KBM-7 (cell line): Measurements from ENCODE around the gene RRBP1.

Experiments used
- DNase-seq: peaks from one replicate; pipeline ENCODE4 v3.0.0-alpha.2; 2015
- in situ Hi-C: fragments of 300-500 bp; cut with MboI; formaldehyde crosslinking; loops from 2 replicates; pipeline ENCODE4 v1.14.3; 2020; ENCODE audit warnings: low sequenced_read_pairs, low pct_unique_long_range_greater_than_20kb, mixed read lengths

RRBP1 gene

GRCh38 chr20:17653835-17654648 is 28.0 kb downstream of the RRBP1 start:
- in situ Hi-C loops = no loop called here
- no peak for DNase-seq

DNA sequence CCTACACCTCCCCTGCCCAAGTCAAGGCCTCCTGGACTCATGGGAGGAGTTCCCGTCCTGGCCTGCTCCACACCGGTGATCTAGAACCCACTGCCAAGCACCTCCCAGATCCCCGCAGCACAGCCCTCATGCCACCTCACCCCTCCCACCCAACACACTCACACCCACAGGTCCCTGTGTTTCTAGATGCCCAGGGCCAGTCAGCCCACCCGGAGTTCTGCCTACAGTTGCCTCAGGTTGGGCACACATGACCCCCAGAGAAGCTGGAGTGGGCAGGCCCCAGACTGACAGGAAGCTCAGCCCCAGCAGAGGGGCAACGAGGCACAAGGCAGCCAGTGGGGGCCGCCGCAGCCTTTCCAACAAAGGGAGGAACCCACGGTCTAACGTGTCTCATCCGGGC is 29.6 kb downstream of the RRBP1 start:
- in situ Hi-C loops = no loop called here

DNA sequence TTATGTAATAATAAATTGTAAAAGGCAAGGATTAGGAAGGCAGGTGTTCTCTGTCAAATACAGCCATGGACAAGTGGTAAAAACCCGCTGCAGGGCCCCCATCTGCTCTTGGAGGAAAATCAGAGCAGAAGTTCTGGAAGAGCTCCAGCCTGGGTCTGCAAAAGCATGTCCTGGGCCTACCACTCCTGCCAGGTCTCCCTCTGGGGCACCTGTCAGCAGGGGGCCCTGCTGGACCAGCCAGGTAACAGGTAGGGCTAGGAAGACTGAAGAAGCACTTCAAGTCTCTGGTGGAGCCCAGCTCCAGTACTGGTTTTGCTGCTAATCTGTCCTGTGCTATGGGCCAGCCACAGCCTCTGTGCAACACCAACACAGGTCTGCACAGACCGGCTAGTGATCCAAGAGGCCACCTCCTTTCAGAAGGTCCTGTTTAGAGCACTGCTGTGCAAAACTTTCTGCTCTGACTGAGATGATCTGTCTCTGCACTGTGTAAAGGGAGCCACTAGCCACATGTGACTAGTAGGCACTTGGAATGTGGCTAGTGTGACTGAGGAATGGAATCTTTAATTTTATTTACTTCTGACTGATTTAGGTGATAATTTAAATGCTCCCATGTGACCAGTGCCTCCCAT is 30.2 kb downstream of the RRBP1 start:
- DNase-seq = no peak
- in situ Hi-C loops = no loop called here

More for the DNA sequence above, 29.6 kb downstream of the RRBP1 start:
- DNase-seq = no peak

GRCh38 chr20:17651129-17651759 is 30.8 kb downstream of the RRBP1 start:
- in situ Hi-C loops = no loop called here

DNA sequence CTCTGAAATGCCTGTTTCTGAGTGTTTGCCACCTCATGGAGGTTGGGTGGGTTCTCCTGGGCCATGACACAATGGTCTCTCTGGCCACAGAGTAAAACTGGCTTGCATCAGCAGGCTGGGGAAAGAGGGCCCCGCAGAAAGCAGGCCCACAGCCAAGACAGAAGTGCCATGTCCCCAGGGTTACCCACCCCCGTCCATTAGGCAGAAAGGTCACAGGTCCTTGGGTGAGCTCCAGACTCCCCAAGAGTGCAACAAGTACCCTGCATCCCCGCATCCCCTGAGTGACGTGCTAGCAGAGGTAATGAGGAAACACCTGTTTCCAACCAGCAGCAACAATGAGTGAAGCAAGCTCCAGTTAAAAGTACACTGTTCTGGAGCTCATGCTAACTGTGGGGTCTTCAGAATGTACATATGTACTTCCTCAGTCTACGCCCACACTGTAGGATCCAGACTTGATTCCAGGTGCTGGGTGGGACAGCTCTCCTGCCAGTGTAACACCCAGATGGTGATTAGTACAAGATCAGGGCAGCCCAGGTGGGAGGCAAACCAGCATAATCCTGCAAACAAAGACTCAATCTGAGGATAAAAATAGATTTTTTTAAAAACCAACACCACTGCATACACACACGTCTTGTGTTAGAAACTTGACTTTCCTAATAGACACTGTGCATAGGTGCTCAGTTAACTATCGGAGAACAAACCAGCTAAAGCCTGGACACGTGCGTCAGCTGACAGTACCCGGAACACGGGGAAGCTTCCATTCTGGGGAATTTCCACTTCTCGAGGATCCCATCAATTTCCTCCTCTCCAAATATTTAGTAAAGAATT is 31.5 kb downstream of the RRBP1 start:
- in situ Hi-C loops = no loop called here

More at GRCh38 chr20:17651129-17651759, 30.8 kb downstream of the RRBP1 start:
- DNase-seq = no peak

GRCh38 chr20:17648791-17649730 is 33.0 kb downstream of the RRBP1 start:
- DNase-seq = no peak
- in situ Hi-C loops = no loop called here

More for the DNA sequence above, 31.5 kb downstream of the RRBP1 start:
- no peak for DNase-seq

DNA sequence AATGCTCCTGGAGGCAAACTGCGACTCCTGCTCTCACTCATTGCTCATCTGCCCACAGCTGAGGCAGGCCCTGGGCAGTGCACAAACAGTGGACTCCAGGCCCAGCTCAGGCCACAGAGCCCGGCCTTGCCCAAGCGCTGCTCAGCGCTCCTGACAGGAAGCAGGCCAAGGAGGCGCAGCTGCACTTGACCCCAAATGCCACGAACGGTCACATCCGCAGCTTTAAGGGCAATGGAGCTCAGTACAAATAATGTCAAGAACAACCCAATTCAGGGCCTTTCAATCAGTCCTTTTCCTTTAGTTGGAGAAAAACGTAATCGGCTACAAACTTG is 33.8 kb downstream of the RRBP1 start:
- DNase-seq = no peak
- in situ Hi-C loops = no loop called here

DNA sequence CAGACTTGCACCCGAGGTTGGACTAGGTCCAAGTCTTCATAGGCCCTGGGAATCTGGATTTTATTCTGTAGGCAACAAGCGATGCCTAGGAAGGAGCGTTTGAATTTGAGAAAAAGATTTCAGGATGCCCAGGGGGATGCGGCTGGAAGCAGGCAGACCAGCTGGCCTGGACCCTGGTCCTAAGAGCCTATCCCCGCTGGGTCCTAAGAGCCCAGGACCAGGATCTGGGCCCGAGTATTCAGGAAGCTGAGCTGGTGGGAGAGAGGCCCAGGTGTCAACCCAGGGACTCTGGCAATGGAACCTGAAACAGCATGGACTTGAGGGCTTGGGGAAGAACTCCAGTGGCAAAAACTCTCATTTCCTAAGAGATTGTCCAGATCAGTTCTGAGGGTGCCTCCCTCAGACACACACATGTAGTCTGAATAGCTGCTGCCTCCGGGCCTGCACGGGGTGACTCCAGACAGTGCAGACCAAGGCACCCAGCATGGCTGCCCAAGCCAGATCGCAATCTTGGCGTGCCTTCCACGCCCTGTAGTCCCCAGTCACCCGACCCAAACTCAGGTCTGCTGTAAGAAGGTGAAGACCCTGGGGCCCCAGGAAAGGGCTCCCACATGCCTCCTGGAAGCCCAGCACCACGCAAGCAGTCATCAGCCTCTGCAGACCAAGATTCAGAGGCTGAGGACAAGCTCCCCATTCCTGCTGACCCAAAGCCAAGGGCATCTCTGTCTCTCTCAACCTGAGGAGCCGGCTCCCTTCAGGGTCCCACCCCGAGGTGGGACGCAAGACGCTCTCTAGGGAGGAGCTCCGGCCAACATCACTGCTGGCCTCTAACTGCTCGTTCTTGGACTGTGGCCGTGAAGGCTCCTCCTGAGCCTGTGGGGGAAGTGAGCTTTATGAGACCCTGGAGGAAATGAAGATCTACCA is 34.4 kb downstream of the RRBP1 start:
- in situ Hi-C loops = no loop called here
- no peak for DNase-seq

- in situ Hi-C loops = no loop called here
Measured at GRCh38 chr20:17646961-17647301, 35.1 kb downstream of the RRBP1 start.

DNA sequence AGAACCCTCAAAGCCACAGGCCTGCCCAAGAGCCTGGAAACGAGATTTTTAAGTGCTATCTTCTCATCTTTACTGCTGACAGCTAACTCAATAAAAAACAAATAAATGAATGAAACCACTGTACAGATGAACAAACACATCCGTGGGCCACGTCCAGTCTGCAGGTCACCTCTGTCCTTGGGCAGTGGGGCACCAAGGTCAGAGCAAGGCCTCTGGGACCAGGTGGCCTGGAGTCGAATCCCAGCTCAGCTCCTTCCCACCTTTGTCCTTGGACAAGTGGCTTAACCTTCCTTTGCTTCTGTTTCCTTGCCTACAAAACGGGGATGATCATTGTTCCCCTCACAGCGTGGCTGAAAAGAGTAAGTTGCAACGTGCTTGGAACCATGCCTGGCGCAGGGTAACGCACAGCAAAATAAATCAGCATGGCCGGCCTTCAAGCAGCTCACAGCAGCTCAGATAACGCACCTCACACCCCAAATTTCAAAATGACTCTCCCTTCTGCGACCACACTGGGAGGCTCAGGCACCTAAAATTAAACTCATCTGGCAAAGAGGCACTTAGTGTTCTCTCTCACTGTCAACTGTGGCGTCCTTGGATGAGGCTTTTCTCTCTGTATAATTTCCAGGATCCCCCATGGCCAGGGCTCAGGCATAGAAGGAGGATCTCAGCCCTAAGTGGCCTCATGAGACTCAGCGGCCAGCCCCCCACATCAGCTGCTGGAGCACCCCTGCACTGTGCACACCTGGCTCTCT is 35.7 kb downstream of the RRBP1 start:
- in situ Hi-C loops = no loop called here
- no peak for DNase-seq

More at GRCh38 chr20:17646961-17647301, 35.1 kb downstream of the RRBP1 start:
- DNase-seq = no peak

GRCh38 chr20:17645546-17646208 is 36.4 kb downstream of the RRBP1 start:
- in situ Hi-C loops = no loop called here
- DNase-seq = no peak

- in situ Hi-C loops = no loop called here
- DNase-seq = no peak
Measured at GRCh38 chr20:17645010-17645409, 37.0 kb downstream of the RRBP1 start.

- no peak for DNase-seq
- in situ Hi-C loops = no loop called here
Measured at GRCh38 chr20:17644451-17644850, 37.6 kb downstream of the RRBP1 start.

DNA sequence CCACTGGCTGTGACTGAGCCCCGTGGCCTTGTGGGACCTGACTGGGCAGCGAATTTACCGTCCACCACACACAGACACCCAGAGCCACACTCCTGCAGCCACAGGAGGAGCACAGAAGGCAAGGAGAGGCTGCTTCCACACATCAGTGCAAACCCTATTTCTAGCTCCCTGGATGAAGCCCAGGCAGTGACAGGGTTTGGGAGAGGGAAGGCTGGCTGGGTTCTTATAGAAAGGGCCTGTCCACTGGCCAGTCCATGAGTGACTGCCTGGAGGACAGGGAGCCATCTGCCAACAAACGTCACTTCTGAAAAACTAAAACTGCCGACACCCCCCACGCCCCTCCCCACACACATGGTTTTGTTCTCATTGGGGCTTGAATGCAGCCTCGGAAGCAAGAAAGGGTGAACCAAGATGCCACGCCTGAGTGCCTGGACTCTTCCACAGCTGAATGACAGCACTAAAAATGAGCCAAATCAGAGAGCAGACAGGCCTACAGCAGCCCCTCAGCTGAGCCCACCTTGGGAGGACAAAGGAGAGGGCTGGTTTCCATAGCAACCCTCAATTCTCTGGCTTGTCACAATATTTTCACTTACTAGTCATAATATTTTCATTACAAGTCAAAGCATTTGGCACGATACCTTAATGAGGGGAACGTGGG is 38.4 kb downstream of the RRBP1 start:
- in situ Hi-C loops = no loop called here

DNA sequence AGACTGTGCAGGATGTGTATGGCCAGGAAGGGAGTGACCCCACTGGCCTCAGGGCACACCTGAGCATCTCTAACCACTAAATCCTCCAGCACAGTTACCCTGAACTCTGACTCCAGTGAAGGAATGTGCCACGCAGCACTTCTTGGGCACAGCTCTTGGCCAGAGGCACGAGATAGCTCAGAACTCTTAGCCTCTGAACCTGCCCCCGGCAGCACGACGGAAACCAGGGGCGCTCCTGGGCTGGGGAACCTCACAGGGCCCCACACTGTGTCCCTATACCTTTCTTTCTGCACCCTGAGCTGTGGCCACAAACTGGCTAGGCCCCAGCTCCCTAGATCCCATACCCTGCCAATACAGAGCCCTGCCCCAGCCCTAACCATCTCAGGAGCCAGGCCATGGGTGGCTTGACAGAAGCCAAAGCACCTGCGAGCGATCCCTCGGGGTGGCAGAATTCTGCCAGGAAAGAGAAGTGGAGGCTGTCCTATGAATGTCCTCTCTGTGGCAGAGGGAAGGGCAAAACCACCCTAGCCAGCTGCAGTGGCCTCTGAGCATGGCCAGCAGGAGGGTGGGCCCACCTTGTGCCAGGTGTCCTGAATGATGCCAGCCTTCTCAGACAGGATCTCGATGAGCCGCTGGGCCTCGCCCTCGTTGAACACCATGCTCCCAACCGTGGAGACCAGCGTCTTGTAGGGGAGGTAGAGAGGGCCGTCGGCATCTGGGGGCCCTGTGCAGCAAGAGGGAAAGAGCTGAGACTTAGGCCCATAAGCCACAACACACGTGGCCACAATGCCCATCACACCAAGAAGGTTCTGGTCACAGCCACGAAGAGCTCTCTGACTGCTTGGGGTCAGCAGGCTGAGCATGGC is 39.4 kb downstream of the RRBP1 start:
- in situ Hi-C loops = no loop called here
- DNase-seq = no peak

More for the DNA sequence above, 38.4 kb downstream of the RRBP1 start:
- no peak for DNase-seq
